HEK293 (cell line): ENCODE data around the gene MAP3K4.

Experiments
- CTCF ChIA-PET: fragments of 350-600 bp; formaldehyde crosslinking; extraction: SDS; loops from one replicate; lab custom pipeline; 2021; ENCODE audit warnings: antibody characterized with exemption; lab: Yijun Ruan, JAX
- POLR2A ChIA-PET: fragments of 300-600 bp; formaldehyde crosslinking; extraction: SDS; loops from one replicate; lab custom pipeline; 2020; ENCODE audit warnings: antibody characterized with exemption, inconsistent platforms; lab: Yijun Ruan, JAX
- H3K27ac ChIP-seq: fragments of 200-500 bp; sonication (Bioruptor generic); 2 replicates; pipeline ENCODE4 v1.5.1; 2014; ENCODE audit warnings: low read depth, low read length, control low read depth, inconsistent platforms; ENCODE audit errors: extremely low read depth
- H3K36me3 ChIP-seq, 2 experiments: fragments of 200-500 bp in 1 of 2; sonication (Bioruptor generic) in 1 of 2; 1 replicate in 1 of 2; 2 replicates in 1 of 2; pipeline ENCODE4 v1.5.1; 2014 to 2017; ENCODE audit warnings: inconsistent platforms in 2 of 2, low read length in 2 of 2; ENCODE audit not compliant: control insufficient read depth in 2 of 2, insufficient read depth in 1 of 2
- H3K4me1 ChIP-seq: fragments of 200-500 bp; sonication (Bioruptor generic); 2 replicates; pipeline ENCODE4 v1.5.1; 2014; ENCODE audit warnings: mild to moderate bottlenecking, low read length, inconsistent platforms; ENCODE audit not compliant: control insufficient read depth, insufficient read depth
- H3K4me3 ChIP-seq: 2 replicates; pipeline ENCODE4 v1.5.1; 2011; ENCODE audit warnings: low read depth, mild to moderate bottlenecking, control low read depth, low read length, moderate library complexity
- H3K9me3 ChIP-seq: fragments of 200-500 bp; sonication (Bioruptor generic); 2 replicates; pipeline ENCODE4 v1.5.1; 2014; ENCODE audit warnings: low read depth, low read length, inconsistent platforms; ENCODE audit not compliant: control insufficient read depth, insufficient read depth
- GLI2 ChIP-seq: fragments of 450-650 bp; formaldehyde crosslinking; IDR thresholded peaks from 2 replicates; pipeline ENCODE4; 2017; ENCODE audit warnings: missing biosample characterization, missing genetic modification characterization, low read depth, borderline replicate concordance
- SETDB1 ChIP-seq: IDR thresholded peaks from one replicate; pipeline ENCODE4 v1.6.1; 2017; ENCODE audit warnings: mild to moderate bottlenecking, low read length, moderate library complexity, mixed read lengths; ENCODE audit not compliant: insufficient read length
- WT1 ChIP-seq: fragments of 450-650 bp; formaldehyde crosslinking; IDR thresholded peaks from 2 replicates; pipeline ENCODE4 v1.5.1; 2016; ENCODE audit warnings: missing biosample characterization, missing genetic modification characterization
- ZBTB11 ChIP-seq: fragments of 450-650 bp; formaldehyde crosslinking; conservative IDR thresholded peaks from 2 replicates; pipeline ENCODE4 v1.5.1; 2016; ENCODE audit warnings: low read depth, missing biosample characterization, missing genetic modification characterization
- ZBTB17 ChIP-seq: fragments of 450-650 bp; formaldehyde crosslinking; IDR thresholded peaks from 2 replicates; pipeline ENCODE4 v1.5.1; 2016; ENCODE audit warnings: missing biosample characterization, missing genetic modification characterization
- ZBTB7A ChIP-seq: fragments of 450-650 bp; formaldehyde crosslinking; IDR thresholded peaks from 2 replicates; pipeline ENCODE4 v1.5.1; 2016; ENCODE audit warnings: low read depth, missing biosample characterization, missing genetic modification characterization
- ZBTB8A ChIP-seq: fragments of 450-650 bp; formaldehyde crosslinking; IDR thresholded peaks from 2 replicates; pipeline ENCODE4 v1.5.1; 2016; ENCODE audit warnings: missing biosample characterization, missing genetic modification characterization
- ZNF155 ChIP-seq: fragments of 450-650 bp; formaldehyde crosslinking; IDR thresholded peaks from 2 replicates; pipeline ENCODE4 v1.5.1; 2016; ENCODE audit warnings: missing biosample characterization, missing genetic modification characterization
- ZNF248 ChIP-seq: fragments of 450-650 bp; formaldehyde crosslinking; IDR thresholded peaks from 2 replicates; pipeline ENCODE4 v1.5.1; 2017; ENCODE audit warnings: missing biosample characterization, missing genetic modification characterization
- ZNF449 ChIP-seq: fragments of 450-650 bp; formaldehyde crosslinking; IDR thresholded peaks from 2 replicates; pipeline ENCODE4 v1.5.1; 2017; ENCODE audit warnings: missing biosample characterization, mild to moderate bottlenecking, missing genetic modification characterization, moderate library complexity
- ZNF610 ChIP-seq: fragments of 450-650 bp; formaldehyde crosslinking; IDR thresholded peaks from 2 replicates; pipeline ENCODE4 v1.5.1; 2016; ENCODE audit warnings: missing biosample characterization, missing genetic modification characterization, borderline replicate concordance
- ZNF843 ChIP-seq: fragments of 450-650 bp; formaldehyde crosslinking; IDR thresholded peaks from 2 replicates; pipeline ENCODE4 v1.5.1; 2016; ENCODE audit warnings: missing biosample characterization, missing genetic modification characterization
- TF ChIP-seq, protein P1 (sequence below): fragments of 450-650 bp; formaldehyde crosslinking; IDR thresholded peaks from 2 replicates; pipeline ENCODE4 v1.5.1; 2016; ENCODE audit warnings: missing biosample characterization, missing genetic modification characterization
- TF ChIP-seq, protein P2 (sequence below): fragments of 450-650 bp; formaldehyde crosslinking; conservative IDR thresholded peaks from 2 replicates; pipeline ENCODE4 v1.5.1; 2016; ENCODE audit warnings: low read depth, missing biosample characterization, missing genetic modification characterization

The MAP3K4 gene

DNA sequence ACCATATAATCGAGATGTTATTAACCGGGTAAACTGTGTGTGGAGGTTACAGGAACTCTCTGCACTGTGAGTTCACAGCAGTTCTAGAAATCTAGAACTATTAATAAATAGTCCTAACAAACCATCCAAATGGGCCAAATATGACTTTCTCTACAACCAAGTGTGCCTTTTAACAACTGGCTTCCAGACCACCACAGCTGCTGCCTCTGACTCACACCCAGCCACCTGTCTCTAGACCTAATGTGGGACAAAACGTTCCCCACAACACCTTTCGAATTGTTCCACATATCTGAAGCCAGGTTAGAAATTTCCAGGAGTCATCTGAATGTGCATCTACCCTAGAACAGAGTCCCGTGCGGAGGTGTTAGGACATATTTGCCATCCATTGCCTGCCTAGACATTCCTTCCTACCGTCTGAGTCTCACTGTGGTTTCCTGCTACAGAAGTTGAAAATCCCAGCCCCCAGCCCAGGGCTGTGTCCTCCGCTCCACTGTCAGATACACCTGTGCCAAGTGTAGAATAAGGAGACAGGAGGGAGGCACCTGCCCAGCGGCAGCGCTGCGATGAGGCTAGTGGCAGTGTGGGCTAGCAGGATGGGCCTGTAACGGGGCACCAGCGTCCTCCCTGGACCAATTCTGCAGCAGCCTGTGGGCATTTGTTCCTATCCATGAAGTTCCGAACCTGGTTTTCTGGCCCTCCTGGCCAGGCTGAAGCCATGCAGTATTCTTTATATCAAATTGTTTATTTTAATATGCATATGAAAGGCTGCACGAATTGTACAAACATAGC lies 28.5 kb upstream of the MAP3K4 start:
- ChIA-PET CTCF (no interaction called here), POLR2A (no interaction called here)
- H3K4me1 ChIP-seq, result no peaks in the 10 kb centered on the region
- no peaks in the 10 kb centered on the region for H3K9me3 ChIP-seq
- no peaks in the 10 kb centered on the region for H3K36me3 ChIP-seq
- TF ChIP-seq ZBTB8A (no peak), ZNF449 (tag by site-specific recombination) (no peak), ZNF155 (tag by site-specific recombination) (no peak), ZBTB11 (tag by site-specific recombination) (no peak), ZNF610 (tag by site-specific recombination) (no peak)
- TF ChIP-seq, protein P1, sequence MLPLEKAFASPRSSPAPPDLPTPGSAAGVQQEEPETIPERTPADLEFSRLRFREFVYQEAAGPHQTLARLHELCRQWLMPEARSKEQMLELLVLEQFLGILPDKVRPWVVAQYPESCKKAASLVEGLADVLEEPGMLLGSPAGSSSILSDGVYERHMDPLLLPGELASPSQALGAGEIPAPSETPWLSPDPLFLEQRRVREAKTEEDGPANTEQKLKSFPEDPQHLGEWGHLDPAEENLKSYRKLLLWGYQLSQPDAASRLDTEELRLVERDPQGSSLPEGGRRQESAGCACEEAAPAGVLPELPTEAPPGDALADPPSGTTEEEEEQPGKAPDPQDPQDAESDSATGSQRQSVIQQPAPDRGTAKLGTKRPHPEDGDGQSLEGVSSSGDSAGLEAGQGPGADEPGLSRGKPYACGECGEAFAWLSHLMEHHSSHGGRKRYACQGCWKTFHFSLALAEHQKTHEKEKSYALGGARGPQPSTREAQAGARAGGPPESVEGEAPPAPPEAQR (tag by site-specific recombination), result no peak
- H3K27ac ChIP-seq, result no peak overlapping the region
- no peak overlapping the region for H3K4me3 ChIP-seq

DNA sequence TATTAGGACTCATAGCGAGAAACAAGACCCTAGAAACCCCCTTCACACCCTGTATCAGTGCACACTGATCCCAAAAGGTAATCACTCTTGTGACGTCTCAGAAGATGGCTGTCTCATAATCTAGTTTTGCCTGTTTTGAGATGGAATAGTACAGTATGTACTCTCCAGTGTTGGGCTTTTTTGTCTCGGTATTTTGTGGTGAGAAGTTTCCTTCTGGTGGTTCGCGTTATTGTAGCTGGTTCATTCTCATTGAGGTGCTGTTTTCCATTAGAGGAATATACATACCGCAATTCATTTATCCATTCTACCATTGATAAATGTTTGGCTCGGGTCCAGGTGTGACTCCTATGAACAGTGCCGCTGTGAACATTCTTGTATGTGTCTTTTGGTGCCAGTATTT lies 27.9 kb upstream of the MAP3K4 start:
- ChIA-PET CTCF (interaction anchor here (1.0 kb wide), 1 partner anchor 15 kb away, joined by 3 read pairs; no protein-coding TSS in a partner anchor), POLR2A (no interaction called here)
- Histone ChIP-seq H3K9me3 (no peaks in the 10 kb centered on the region), H3K27ac (no peak overlapping the region), H3K4me3 (no peak overlapping the region), H3K36me3 (no peaks in the 10 kb centered on the region)
- TF ChIP-seq GLI2 (no peak), SETDB1 (no peak), ZNF248 (tag by site-specific recombination) (no peak), ZBTB7A (tag by site-specific recombination) (no peak), WT1 (tag by site-specific recombination) (no peak), ZNF843 (tag by site-specific recombination) (no peak), ZBTB17 (tag by site-specific recombination) (no peak)
- TF ChIP-seq, protein P2, sequence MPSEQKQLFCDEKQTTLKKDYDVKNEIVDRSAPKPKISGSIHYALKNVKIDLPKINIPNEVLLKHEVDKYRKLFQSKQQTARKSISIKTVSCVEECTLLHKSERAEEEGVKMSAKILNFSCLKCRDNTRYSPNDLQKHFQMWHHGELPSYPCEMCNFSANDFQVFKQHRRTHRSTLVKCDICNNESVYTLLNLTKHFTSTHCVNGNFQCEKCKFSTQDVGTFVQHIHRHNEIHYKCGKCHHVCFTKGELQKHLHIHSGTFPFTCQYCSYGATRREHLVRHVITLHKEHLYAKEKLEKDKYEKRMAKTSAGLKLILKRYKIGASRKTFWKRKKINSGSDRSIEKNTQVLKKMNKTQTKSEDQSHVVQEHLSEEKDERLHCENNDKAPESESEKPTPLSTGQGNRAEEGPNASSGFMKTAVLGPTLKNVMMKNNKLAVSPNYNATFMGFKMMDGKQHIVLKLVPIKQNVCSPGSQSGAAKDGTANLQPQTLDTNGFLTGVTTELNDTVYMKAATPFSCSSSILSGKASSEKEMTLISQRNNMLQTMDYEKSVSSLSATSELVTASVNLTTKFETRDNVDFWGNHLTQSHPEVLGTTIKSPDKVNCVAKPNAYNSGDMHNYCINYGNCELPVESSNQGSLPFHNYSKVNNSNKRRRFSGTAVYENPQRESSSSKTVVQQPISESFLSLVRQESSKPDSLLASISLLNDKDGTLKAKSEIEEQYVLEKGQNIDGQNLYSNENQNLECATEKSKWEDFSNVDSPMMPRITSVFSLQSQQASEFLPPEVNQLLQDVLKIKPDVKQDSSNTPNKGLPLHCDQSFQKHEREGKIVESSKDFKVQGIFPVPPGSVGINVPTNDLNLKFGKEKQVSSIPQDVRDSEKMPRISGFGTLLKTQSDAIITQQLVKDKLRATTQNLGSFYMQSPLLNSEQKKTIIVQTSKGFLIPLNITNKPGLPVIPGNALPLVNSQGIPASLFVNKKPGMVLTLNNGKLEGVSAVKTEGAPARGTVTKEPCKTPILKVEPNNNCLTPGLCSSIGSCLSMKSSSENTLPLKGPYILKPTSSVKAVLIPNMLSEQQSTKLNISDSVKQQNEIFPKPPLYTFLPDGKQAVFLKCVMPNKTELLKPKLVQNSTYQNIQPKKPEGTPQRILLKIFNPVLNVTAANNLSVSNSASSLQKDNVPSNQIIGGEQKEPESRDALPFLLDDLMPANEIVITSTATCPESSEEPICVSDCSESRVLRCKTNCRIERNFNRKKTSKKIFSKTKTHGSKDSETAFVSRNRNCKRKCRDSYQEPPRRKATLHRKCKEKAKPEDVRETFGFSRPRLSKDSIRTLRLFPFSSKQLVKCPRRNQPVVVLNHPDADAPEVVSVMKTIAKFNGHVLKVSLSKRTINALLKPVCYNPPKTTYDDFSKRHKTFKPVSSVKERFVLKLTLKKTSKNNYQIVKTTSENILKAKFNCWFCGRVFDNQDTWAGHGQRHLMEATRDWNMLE (tag by site-specific recombination), result no peak
- TF ChIP-seq, all 188 proteins: peak for 0
- no peaks in the 10 kb centered on the region for H3K4me1 ChIP-seq
